Kasumi-1 (cell line): ENCODE measurements around the gene PRKCE.

Experiments used
- DNase-seq, 2 experiments: peaks; one replicate each; lab custom pipeline; 2025; lab: John Stamatoyannopoulos, UW

Gene PRKCE

DNA sequence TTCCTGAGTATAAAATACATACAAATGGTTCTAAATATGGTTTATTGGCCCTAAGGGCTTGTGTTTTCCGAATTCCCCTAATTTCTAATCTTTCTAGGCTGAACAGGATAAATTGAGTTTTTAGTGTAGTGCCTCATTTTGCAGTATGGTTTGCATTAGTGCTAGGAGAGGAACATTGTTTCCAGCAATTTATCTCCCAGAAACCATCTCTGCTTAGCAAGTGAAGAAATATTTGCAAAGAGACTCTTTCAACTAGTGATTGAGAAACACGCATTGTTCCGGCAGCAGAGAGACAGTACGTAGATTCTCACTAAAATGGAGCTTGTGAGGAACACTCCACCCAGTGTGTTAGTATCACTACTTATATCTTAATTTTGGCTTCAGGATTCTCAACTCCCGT, 468.0 kb downstream of the PRKCE start:
- DNase-seq = no peak

DNA sequence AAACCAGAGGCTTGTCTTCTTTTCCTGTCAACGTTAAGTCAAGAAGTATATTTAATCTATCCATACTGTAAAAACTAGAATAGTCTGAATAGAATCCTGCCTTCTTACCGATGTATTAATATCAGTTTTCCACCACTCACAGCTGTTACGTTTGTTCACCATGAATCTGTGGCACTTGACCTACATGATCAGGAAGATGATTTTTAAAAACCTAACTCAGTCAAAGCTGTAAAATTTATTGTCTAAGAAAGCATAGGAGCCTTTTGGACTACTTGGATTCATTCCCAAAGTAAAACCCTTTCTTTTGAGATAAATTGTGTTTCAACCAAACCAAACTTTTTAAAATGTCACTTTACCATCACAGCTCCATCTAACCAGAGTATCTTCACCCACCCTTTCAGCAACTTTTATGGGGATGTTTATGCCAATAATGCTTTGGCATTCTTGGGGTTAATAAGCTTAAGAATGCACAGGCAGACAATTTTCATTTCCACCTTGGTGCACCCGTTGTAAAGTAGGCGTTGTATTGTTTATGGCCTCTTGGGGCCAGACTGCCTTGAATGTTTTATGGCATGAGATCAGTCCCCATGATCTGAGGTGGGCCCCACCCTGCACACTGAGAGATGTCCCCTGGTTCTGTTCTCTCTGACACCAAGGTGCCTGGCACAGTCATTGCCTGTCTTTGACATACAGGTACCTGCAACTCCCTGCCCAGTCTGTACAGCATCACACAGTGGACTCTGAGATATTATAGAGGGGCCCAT, 469.5 kb downstream of the PRKCE start:
- no peak for DNase-seq

DNA sequence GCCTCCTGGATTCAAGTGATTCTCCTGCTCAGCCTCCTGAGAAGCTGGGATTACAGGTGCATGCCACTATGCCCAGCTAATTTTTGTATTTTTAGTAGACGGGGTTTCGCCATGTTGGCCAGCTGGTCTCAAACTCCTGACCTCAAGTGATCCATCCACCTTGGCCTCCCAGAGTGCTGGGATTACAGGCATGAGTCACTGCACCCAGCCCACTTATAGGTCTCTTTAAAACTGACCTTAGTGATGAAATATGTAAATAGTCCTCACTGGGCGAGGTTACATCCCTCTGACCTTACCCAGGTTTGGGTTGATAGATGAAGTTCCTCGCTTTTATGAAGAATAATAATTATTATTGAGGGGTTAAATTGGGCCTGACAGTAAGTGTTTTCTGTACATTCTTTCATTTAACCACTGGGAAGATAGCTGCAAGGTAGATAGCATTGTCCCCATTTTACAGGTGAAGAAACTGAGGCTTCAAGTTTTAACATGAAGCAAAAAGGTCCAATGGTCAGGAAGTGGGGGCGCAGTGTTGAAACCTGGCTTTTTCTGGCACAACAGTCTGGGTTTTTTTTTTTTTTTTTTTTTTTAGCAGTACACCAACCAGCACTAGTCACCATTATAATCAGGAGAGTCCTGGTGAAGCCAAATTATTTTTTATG, 471.0 kb downstream of the PRKCE start:
- DNase-seq = no peak

DNA sequence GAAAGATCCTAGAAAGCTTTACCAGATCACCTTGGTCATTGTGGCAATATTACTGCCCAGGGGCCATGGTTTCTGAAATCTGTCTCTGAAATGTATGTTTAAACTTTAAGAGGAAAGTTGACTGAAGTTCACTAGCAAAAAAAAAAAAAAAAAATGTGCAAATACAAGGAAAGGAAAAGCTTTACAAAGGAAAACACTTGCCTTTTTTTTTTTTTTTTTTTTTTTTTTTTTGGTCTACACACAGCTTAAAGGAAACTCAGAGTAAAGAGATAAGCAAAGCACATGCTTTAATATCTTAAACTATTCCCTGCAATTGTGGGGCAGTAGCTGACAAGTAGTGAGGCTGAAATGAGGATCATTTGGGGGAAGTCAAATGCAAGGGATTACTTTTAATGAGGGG, 471.5 kb downstream of the PRKCE start:
- no peak for DNase-seq

DNA sequence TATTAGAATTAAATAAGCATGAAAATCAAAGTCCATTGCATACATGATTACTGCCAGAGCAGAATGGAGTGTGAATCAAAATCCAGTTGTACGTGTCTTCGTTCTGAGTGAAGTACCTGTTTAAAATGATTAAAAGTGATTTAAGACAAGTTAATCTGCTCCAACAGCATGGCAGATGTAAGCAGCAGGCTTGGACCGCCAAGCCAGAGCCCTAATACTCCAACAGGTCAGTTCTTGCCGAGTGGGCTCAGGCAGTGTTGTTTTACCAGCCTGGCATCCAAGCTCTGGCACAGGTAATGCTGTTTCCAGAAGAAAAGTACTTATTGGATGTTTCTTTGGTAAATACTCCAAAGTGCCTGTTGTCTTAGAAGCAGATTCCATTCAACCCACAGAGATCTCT, 474.3 kb downstream of the PRKCE start:
- DNase-seq = no peak

DNA sequence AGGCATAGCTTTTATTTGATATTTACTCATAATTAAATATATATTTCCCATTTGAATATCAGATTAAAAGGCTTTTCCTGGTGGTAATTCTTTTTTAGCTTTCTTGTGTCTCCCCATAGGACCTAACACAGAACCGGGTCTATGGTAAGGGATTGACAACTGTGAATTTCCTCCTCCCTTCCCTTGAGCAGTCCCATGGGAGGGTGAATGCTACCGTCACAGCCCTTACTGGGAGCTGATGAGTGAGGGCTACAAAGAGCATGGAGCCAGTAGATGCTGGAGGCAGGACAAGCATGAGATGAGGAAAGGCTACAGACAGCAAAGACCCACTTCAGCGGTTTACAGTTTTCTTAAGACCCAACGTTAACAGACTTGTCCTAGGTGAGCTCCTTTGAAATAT, 475.1 kb downstream of the PRKCE start:
- no peak for DNase-seq

DNA sequence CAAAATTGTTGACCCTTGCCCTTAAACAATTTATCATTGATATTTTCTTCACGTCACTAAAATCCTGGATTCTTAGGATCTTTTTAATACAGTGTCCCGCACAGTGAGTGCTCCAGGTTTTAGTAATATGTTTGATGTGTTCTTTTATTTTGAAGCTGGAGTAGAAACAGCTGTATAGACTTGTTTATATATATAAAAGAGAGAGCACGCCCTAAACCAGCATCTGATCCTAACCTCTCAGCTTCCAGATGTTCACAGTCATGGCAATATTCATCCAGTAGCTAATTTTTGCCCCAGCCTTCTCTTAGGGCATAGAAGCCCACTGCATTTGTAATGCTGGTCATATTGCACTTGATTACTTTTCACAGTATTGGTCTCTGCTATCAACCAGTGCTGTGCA, 475.7 kb downstream of the PRKCE start:
- DNase-seq = no peak

DNA sequence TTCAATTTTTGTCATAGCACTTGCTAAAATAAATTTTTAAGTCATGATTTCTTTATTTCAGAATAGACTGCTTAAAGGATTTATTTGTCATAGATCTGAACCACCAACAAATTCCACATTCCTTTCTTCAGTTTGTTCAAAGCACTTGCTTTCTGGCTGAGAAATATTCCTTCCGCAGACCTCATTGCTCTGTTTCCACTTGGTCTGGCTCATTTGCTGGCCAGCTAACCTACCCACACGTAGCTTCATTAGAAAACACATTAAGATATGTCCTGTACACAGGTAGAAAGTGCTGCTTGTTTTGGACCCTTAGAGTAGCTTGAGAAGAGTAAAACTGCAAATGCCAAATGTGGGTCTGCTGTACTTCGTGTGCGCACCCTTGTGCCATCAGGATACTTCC, 479.0 kb downstream of the PRKCE start:
- no peak for DNase-seq

DNA sequence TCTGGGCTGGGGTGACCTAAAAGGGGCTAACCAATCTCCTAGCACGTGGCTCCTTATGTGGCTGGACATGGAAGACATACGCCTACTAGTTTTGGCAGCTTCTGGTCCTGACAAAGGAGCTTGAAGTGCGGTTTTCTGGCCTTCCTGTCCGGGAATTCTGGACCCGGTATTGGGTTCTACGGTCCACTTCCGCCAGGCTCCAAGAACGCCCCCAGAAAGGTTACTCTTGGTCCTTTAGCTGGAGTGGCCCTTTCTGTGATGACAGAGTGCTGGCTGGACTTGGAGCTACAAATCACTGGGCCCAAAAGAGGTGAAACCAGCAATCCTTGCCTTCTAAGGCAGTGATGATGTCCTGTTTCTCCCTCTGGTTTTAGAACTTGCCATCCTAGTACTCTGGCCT, 481.5 kb downstream of the PRKCE start:
- DNase-seq = no peak

DNA sequence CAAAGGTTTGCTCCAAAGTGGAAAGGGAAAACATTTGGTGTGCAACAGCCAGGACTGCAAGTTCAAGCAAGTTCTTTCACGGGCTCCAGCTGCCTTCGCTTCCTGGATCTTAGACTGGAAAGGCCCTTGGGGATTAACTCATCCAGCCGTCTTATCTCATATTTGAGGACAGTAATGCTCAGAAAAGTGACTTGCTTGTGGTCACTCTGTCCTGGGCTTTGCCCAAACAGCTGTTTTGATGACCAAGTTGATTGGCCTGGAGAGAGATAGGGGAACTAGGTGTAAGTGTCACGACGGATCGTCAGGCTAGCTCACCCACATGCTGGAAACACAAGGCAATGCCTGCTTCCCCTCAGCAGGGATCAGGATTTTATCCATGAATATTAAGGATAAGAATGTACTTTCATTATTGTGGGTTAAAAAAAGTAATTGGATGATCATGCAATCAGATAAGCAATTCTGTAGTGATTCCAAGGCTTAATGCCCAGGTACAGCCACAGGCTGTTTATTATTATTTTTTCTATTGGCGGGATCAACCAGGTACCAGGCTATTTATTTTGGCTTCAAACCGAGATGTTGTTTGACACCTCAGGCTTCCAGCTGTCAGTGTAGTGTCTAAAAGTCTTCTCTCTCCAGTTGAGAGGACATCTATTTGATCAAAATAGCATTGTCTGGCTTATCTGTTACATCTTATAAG, 483.2 kb downstream of the PRKCE start:
- DNase-seq = no peak

DNA sequence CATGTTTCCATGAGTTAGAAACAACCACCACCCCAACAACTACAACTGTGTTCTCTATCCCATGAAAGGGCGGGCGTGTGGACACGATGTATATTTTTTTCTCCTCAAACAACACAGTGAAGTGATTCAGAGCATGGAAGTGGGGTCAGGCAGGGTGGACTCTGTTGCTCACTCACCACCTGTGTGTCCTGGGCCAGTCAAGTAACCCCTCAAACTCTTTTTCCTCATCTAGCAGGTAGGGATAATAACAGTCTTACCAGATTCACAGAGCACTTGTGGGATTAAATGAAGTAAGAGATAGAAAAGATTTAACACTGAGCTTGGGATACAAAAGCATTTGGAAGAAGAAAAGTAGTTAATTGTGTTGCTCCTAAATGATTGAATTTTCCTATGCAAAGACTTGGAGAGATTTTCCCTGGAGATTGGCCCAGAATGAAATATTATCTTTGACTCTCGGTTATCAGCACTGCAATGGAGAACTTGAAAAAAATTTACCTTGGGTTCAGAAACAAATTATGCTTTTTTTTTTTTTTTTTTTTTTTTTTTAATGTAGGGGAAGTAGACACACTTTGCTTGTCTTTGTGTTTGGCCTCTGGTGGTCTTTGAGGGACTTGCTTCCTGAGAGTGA, 483.9 kb downstream of the PRKCE start:
- DNase-seq = no peak

DNA sequence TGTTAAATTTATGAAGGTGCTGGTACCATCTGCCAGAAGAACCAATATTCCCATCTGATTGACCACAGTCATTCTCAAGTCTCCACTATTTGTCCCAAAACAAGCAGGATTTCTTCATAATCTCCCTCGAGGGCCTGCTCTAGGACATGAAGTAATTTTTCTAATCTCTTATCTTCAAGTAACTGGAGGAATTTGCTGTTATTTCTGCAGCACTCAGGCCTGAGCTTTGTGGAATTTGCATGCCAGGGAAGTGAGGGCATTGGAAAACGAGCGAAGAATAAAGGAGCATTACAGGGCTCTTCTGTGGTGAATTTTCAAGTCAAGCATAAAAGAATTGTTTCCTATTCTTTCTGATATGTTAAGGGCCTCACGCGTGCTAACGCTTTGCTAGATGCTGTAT, 484.5 kb downstream of the PRKCE start:
- no peak for DNase-seq

DNA sequence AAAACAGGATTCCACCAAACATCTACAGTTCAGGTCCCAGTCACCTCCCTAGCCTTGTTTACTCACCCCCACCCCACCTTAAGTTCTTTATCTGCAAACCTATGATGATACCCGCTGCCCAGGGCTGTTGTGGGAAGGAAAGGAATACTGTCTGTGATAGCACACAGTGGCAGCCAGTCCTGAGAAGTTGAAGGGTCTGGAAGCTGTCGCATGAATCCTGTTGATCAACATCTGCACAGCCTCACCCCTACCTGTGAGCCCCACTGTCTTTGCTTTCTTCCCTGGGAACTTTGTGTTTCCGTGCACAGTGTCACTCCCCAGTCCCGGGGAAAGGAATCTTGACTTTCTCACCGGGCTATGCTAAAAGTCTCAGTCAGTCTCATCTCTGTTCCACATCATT, 485.0 kb downstream of the PRKCE start:
- no peak for DNase-seq

DNA sequence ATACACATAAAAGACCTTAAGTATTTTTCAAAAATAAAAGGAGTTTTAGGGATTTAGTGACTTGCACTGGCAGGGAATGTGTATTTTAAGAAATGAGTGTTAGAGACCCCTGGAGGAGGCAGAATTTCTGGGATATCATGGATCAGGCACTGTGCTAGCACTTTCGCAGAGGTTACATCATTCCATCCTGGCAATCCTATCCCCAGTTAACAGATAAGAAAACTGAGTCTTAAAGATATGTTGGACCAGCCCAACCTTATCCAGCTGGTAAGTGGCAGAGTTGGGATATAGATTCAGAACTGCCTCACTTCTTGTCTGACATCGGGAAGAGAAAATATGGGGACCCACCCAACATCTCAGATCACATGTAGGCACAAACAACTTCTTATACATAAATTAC, 485.5 kb downstream of the PRKCE start:
- no peak for DNase-seq

DNA sequence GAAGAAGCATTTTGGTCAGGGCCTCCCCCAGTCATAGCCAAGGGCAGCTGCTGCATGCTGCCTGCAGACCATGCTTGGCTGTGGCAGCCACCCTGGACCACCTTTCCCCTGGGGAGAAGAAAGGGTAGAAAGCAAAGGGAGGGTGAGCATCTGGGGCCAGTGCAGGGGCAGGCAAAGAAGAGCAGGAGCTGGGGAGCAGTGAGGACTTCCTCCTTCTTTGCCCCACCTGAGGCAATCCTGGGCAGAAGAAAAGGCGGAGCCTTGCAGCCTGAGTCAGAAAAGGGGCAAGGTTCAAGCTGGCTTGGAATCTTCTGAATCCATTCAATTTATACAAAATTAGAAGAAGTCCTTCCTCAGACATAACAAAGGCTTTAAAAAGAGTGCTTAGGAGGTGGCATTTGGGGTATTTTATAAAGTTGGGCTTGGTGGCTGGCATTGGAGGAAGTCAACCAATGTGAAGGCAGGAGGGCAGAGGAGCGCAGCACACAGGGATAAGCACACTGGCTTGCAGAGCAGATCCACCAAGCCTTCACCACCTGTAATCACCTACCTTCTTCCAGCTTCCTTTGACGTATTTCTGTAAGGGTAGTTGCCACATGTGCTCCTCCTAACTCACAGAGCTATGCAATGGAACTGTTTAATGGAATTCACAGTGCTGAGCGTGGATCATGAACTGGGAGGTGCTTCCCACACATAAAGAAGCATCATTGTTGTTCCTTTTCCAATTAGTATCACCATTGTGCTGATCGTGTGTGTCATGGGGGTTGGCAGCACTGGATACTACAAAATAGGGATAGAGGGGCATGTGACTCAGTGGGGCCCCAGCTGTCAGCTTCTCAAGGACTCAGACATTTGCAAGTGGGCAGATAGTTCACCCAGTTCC, 491.3 kb downstream of the PRKCE start:
- no peak for DNase-seq

DNA sequence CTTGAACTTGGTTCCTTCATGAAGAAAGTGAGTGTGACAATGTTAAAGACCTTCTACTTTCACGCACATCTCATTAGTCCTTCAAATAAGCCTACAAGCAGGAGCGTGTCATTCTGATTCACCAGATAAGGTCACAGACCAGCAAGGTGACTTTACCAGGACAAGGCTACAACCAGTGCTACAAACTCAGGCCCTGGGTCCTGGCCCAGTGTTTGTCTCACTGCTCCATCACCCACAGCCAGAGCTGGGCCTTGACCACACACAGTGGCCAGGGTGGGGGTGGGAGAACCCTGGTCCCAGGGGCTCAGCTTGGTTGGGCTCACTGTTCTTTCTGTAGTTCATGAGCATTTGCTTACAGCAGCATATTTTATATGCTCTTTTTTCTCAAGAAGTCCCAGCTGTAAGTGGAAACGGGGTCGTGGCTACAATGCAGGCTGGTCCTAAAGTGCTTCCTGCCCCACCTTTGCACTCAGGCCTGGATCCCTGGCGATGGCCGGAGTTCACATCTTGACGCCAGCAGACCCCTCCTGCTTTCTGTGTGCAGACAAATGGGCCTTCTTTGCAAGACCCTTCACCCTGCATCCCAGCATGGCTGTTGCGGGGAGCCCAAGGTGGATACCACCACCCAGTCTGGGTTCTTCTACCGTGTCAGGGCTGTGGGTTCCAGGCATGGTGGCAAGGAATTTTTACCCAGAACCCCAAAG, 492.1 kb downstream of the PRKCE start:
- DNase-seq = no peak

DNA sequence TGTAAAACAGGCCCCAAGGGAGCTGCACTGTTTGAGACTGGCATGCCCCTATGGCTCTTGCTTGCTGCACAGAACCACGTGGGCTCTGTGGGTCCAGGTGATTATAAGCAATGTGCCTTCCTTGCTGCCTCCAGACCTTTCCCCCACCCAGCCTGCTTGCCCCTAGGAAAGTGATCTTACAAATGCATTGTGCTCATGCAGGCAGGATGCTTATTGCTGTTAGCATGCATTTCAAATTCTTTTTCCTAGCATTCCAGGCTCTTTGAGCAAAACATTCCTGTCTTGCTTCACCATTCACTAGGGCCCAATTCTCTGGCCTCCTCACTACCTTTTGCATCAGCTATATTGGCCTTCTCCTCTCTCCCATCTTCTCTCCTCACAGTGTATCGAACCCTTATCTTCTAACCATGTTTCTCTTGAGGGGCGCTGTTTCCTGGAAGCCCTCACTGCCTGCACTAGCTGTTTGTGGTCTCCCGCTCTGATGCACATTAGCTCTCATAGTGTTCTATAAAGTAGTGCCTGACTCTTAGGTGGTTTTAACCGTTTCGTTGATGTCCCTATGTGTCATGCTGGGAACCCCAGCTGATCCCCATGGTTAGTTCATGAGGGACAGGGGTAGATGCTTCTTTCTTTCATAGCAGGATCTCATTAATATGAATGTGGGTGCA, 492.8 kb downstream of the PRKCE start:
- DNase-seq = no peak

DNA sequence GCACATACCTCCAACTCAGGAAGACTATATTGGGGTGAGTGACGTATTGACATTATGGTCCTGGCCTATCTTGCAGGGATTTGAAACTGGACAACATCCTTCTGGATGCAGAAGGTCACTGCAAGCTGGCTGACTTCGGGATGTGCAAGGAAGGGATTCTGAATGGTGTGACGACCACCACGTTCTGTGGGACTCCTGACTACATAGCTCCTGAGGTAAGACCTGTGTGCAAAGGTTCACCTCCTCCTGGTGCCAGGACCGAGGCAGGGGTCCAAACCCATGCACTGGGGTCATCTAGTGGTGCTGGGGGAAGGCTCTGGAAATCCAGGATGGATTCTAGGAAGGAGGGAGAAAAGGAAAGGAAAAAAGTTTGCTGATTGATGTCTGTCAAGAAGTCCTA, 493.5 kb downstream of the PRKCE start:
- no peak for DNase-seq

DNA sequence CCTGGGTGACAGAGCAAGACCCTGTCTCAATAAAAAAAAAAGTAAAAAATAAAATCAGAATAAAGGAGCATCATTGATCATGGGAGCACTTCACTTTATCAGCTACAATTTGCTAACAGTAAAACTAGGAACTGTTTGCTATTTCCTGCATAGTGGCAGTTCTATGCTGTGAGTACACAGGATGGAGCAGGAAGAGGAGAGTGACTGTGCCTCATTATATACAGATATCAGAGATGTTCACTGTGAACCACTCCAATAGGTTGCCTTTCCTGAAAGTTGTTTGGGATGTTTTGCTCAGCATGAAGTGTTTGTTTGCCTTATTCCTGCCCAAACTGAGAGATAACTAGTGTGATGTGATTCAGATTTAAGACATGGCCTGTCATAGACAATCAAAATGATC, 494.4 kb downstream of the PRKCE start:
- no peak for DNase-seq

DNA sequence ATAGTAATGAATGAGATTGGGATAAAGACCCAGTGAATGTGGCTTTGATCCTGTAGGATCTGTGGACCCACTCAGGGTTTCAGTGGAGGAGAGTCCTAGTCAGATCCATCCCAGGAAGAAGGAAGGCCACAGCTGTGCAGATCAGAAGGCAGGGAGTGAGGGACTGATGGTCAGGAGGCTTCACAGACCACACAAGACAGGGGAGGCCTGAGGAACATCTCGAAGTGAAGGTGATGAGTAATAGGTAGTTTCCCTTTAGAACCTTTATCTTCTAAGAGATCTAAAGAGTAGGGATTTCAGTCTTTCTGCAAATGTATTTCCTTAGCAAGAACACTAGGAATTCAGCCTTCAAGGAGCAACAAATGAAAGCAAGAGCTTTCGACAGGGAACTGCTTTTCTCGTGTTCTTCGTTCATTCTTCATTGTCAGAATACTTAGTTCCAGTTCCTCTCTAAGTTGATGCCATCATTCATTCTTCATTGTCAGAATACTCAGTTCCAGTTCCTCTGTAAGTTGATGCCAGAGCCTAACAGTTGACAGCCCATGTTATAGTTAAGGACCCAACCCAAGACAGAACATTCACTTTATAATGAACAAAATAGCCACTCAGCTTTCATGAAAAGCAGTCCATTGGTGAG, 495.5 kb downstream of the PRKCE start:
- DNase-seq = no peak
